NCI-H2107 treated with DMSO at 0.1 percent for 48 hours (cell line): ENCODE results near the gene ZNF19.

ENCODE experiments used
- DNase-seq: peaks from one replicate; lab custom pipeline; 2025; ENCODE audit not compliant: unreplicated experiment; lab: John Stamatoyannopoulos, UW

Gene ZNF19

DNA sequence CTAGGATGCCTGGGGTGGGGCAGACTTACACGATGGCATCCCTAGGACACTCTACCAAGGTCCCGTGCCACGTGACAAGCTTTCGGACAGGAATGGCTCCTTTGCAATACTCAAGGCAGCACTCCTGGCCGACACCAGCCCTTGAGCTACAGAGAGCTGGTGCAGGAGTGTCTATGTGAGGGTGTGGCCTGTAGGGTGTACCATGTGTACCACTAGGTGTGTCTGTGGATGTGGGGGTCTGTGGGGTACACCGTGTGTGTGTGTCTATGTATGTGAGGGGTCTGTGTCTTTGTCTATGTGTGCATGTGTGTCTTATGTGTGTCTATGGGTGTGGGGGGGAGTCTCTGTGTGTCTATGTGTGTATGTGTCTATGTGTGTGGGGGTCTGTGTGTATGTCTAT is 45.4 kb downstream of the ZNF19 start:
- DNase-seq = no peak

DNA sequence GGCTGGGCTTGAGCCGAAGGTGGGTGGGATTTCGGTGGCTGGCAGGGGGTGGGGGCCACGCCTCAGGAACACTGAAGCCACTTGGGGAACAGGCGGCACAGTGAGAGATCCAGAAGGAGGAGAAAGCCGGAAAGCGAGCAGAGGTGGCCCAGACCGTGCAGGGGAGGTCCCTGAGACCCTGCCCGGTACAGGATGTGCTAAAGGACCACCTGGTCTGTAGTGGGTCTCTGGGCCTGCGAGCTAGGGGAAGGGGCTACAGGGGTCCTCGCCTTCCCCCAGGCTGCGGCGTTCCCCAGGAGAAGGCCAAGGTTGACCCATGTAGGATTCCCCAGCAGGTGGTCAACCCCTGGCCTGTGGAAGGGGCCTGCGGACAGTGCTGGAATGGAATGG is 47.1 kb downstream of the ZNF19 start, which contains the start of gene TLE7:
TSS of gene TLE7 (minus strand) at position 4 of the 390 bp plus-strand sequence. CDS start 8,730 bp downstream, outside the sequence.
- DNase-seq = no peak

DNA sequence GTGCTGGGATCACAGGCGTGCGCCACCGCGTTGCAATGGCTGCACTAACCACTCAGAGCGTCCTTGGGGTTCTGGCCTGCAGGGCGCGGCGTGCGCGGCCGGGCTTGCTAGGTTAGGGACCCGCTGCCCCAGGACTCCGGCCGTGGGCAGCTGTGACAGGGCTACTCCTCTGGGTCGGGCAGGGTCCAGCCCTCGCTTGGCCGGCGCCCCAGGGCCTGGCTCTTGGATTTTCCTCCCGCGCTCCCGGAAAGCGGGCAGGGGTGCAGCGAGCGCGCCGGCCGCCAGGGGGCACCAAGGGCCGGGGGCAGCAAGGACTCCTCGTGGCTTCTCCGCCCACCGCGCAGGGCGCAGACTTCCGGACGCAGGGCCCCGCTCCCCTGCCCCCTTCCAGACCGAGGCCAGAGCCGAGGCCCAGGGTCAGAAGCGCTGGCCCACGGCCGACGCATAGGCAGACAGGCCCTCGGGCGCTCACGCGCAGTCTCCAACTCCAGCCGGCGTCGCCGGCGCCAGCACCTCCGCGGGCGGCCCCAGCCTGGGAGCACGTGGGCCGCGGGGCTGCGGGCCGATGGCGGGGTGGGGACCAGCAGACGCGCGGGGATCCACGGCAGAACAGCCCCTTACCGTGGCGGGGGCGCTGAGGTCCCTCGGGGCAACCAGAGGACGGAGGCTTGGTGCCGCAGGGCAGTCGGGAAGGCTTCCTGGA is 47.6 kb downstream of the ZNF19 start:
- DNase-seq = no peak

DNA sequence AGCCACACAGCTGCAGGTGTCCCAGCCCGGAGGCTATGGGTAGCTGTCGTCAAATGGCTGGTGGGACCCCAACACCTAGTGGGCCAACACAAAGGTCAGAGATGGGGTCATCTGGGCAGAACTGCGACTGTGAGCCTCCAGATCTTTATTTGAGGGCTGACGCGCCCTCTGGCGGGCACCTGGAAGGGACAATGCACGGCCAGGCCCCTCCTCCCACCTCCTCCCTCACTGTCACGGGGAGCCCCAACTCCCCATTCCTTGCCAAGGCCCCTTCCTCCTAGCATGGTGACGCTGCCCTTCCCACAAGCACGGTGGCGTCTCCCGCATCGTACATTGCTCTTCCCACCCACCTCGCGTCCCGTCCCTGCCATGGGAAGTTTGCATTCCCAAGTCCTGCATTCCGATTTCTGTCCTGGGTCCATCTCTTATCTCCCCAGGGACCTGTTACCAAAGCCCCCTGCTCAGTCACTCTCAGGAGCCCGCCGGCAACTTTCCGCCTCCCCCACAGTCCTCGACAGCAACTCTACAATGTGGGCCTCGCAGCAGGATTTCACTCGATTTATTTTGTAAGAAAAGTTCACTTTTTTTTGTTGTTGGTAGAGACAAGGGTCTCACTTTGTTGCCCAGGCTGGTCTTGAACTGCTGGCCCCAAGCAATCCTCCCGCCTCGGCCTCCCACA is 48.3 kb downstream of the ZNF19 start:
- DNase-seq = no peak

DNA sequence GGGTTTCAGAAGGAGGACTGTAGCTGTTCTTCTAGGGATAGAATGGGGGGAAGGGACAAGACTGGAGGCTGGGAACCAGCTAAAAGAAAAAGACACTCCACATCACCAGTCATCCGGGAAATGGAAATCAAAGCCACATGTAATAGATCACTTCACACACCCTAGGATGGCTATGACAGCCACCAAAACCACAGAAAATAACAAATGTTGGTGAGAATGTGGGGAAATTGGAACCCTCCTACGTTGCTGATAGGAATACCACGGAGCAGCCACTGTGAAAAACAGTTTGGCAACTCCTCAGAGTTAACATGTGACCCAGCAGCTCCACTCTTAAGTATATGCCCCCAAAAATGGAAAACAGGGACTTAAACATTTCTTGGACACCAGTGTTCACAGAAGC is 49.6 kb downstream of the ZNF19 start:
- DNase-seq = no peak

DNA sequence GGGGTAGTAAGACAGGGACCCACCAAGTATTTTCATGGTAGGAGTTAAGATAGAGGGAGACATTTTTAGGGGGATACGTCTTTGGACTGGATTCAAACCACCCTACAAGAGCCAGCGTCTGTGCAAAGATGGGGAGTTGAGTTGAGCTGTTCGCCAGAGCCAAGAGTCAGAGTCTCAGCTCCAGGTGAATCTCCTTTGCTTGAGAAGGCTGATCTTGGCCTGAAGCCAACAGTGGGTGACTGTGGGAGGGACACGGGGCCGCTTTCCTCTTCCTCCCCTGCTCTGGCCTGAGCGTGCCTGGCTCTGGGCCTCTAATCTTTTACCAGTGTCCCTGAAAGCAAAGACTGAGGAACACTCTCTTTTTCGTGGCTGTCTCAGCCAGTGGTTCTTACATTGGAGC is 52.7 kb downstream of the ZNF19 start:
- no peak for DNase-seq

DNA sequence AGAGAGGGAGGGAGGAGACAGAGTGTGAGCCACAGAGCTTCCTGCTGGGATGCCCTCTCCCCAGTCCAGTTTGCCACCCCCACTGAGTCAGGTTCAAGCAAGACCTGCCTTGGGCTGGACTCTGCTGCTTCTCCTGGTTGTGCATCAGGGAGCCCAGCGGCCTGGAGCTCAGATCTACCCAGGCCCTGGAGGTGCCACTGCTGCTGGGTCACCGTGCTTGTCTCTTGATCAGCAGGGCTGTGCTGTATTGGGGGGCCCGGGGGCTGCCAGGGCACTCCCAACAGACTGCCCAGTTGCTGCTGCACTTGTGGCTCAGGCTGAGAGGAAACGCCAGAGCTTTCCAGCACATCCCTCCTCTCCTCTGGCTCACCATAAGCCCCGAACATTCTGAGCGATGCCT is 56.2 kb downstream of the ZNF19 start:
- no peak for DNase-seq

DNA sequence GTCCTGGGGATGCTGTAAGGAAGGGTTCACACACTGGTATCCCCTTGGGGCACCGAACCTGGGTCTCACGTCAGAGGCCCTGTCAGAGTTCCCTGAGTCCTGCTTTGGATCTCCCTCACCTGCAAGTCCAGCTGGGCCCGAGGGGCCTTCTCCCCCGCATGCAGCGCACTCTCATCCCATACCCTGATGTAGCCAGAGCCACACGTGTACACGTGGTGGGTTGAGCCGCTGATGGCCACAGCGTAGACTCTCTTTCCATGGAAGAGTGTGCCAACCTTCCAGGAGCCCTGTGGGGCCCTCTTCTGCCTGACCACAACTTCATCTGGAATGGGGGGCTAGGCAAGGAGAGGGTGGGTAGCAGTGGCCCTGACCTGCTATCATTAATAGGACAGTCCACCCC is 57.1 kb downstream of the ZNF19 start:
- no peak for DNase-seq

DNA sequence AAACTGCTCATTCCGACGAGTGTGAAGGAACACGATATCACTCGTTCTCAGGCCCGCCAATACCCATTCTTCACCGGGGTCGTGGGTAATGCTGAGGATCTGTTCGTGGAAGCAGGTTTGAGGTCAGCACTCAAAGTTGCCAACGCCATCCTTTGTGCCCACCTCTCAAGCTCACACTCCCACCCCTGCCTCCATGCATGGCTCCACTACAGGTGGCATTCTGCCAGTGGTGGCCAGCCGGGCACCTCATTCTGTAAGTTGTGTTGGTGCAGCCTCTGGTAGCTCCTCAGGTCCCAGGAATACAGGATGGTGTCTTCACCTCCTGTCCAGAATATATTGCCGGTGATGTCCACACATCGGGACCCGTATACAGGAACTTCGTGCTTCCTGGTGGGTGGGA is 57.9 kb downstream of the ZNF19 start:
- DNase-seq = no peak

DNA sequence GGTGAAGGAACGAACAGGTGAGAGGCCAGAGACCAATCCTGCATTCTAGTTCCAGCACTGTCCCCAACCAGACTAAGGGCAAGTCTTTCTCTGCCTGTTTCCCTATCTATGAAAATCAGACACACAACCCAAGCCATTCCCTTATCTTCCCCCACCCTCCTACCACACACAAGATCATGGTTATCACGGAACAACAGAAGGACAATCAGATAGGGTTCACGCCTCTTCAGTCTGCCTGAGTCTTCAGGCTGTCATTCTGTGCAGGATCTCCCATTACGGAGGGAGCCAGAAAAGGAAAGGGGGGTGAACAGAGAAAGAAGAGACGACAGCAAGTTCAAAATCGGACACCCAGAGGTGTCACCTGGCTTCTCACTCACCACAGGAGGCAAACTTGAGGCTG is 58.4 kb downstream of the ZNF19 start:
- no peak for DNase-seq

DNA sequence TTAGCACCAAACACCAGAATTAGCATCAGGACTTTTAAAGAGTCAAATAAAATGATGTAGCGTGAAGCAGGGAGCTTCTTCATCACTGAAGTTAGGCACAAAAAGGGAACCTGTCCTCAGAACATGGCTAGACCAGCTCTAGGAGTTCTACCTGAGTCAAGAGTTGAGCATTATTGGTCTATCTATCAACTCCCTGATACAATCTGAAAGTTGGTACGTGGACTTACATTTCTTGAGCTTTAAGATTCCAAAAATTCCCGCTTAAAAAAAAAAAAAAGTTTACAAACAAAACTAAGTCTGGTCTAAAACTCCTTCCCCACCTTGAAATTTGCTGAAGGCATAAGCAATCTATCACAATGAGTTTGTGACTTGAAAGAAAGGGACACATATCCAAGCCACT is 59.5 kb downstream of the ZNF19 start:
- DNase-seq = no peak

DNA sequence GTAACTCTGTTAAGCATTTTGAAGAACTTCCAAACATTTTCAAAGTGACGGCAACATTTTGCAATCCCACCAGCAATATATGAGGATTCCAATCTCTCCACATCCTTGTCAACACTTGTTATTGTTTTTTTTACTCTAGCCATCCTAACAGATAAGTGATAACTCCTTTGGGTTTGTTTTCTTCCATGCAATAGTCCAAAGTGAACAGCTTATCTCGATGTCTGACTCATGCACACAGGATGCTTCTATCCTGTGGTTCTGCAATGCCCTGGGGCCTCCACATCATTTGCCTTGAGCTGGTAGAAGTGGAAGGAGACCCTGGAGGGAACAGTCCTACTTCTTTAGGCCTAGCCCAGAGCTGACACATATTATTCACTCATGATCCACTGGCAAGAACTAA is 60.2 kb downstream of the ZNF19 start:
- DNase-seq = no peak

DNA sequence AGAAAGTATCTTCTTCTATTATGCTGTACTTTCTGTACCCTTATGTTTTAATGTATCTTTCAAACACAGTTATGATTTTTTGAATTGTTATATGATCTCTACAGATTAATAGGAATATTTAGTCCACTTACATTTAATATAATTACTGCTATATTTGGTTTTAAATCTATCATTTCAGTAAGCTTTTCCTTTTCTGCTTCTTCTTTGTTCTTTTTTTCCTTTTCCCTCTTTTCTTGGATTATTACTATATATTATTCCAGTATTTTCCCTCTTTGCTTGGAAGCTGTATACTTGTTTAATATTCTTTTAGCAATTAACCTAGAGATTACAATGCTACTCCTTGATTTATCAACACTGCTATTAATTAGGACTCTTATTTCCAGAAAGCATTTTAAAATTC is 60.7 kb downstream of the ZNF19 start:
- DNase-seq = no peak

DNA sequence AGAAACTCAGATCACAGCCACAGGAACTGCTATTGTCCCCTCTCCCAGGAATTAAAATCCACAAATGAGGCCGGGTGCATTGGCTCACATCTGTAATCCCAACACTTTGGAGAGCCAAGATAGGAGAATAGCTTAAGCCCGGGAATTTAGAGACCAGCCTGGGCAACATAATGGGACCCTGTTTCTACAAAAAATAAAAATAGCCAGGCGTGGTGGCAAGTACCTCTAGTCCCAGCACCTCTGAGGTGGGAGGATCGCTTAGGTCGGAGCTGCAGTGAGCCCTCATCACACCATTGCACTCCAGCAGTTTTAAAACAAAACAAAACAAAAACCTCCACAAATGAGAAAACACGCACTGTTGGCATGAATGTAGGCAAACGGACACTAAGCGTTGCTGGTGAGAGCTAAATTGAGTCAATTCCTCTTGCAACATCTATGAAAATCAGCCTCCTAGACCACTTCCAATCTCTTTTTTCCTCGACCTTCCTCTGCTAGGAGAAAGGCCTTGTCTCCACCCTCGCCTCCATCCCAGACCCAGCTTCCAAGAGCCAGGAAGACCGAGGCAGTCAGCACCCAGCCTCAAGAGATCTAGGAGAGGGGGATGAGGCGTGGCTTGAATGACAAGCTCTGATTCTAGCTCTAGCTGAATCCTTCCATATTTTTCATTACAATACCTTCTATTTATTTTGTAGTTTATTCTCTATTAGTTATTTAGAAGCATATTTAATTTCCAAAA is 62.1 kb downstream of the ZNF19 start:
- no peak for DNase-seq

DNA sequence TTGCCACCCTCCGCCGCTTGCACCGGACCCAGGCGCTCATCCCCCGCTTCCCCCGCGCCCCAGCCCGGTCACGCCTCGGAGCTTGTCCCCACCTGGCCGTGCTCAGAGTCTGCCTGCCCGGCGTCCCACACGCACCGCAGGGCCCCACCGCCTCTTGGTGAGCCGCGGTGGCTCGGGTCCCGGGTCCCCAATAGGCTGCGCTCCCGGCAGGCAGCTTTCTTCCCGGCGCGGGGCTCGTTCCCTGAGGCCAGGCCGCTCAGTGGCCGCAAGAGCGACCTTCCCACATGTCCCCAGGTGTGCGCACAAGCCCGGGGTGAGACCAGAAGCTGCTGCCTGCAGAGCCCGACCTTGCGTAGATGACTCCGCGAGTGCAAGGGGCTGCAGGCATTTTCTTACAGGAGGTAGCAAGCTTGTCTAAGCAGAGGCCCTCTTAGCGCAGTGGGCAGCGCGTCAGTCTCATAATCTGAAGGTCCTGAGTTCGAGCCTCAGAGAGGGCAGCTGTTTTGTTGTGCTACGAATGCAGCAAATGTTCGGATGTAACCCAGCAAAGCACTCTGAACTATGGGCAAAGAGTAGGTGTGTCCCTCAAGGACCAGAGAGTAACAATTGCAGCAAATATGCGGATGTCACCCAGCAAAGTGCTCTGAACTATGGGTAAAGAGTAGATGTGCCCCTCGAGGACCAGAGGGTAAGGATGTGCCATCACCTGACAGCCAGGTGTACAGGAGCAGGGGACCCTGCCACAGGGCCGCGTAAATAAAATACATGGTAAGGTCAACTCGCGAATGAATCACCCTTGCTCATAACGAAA is 62.9 kb downstream of the ZNF19 start:
- peak; percentile 57 for DNase-seq

DNA sequence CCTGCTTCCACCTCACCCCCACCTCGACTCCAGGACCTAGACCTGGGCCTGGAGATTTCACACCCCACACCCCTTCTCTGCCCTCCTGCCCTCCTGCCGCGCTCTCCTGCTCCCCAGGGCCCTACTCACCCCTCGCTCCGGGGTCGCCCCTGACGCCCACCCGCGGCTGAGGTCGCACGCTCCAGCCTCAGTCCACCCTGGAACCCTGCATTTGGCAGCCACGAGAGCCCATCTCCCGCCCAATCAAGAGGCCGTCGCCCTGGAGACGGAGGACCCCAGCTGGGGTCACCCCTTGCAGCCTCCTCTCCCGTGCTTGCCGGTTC is 63.4 kb downstream of the ZNF19 start:
- no peak for DNase-seq

DNA sequence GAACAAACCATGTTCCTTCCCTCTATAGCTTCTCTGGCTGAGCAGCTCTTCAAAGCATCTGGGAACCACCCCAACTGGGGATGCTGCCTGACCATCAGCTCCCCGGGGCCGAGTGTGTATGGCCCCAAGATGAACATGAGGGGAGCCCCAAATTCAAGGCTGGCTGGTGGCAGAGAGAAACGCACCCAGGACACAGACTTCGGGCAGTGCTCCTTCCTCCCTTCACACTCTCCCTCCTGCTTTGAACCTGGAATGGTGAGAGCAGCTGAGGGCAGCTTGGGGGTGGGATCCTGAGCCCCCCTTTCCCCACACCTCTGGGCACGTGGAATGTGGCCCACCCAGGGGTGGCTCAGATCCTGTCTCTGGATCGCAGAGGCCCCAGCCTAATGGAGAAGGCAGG is 64.5 kb downstream of the ZNF19 start:
- DNase-seq = no peak

DNA sequence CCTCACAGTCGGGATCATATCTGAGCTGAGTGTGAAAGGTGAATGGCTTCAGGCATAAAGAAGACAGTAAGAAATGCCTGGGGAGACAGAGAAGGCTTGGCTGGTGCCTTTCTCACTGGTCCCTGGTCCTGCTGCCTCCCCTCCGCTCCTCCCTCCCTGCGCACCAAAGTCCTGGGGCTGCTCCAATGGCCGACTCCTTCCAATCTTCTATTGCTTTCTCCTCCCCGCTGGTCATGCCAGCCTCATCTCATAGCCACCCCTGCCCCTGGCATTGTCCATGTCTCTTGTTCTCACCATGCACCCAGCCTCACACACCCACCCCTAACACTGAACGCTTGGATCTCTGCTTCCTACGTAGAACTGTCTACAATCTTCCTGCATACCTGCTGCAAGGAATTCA is 65.3 kb downstream of the ZNF19 start:
- no peak for DNase-seq
